T-helper 2 cell treated with Interferon-gamma antibody and Interleukin-4, amounts not matched to agents 5 μg/mL and 100 μg/mL, for 36 hours (primary cell): ENCODE measurements around the gene VGF.
"Not testable (repeated sequence)": the region's sequence is repeated elsewhere in the genome, so short reads cannot be mapped to it uniquely, and the experiment has no call there.

Experiments
- DNase-seq: peaks from one replicate; pipeline ENCODE4 v3.0.0; 2021; ENCODE audit warnings: low spot score
- H3K27ac Mint-ChIP-seq: one replicate; pipeline ENCODE4 v1.8.0; 2021; ENCODE audit warnings: mild to moderate bottlenecking, mixed read lengths
- H3K27me3 Mint-ChIP-seq: one replicate; pipeline ENCODE4 v1.8.0; 2021; ENCODE audit warnings: low read depth, mixed read lengths
- H3K36me3 Mint-ChIP-seq: one replicate; pipeline ENCODE4 v1.8.0; 2021; ENCODE audit warnings: low read depth, mixed read lengths
- H3K4me1 Mint-ChIP-seq: one replicate; pipeline ENCODE4 v1.8.0; 2021; ENCODE audit warnings: low read depth, mixed read lengths
- H3K4me3 Mint-ChIP-seq: one replicate; pipeline ENCODE4 v1.8.0; 2022; ENCODE audit warnings: mild to moderate bottlenecking, moderate library complexity, mixed read lengths
- H3K9me3 Mint-ChIP-seq: one replicate; pipeline ENCODE4 v1.8.0; 2021; ENCODE audit warnings: mixed read lengths

The VGF gene

GRCh38 chr7:101153969-101154692 is 11.2 kb downstream of the VGF start, which contains the start of gene AP1S1:
Gene AP1S1, plus strand, starts transcription at chr7:101154476. Its CDS starts 39 bp downstream, at chr7:101154515.
- Mint-ChIP-seq H3K4me1 (peaks cover 8% of the 10 kb centered on the region), H3K4me3 (peak within 1 kb of the TSS; percentile 85), H3K9me3 (no peaks in the 10 kb centered on the region), H3K27ac (peak within 1 kb of the TSS; percentile 67), H3K36me3 (peaks cover 5% of the 10 kb centered on the region), H3K27me3 (peaks cover 23% of the 10 kb centered on the region)
- DNase-seq = peak; percentile 91

GRCh38 chr7:101151908-101152651 is 13.3 kb downstream of the VGF start:
- no peak overlapping the region for H3K27ac Mint-ChIP-seq
- DNase-seq = no peak
- H3K4me1 Mint-ChIP-seq = peaks cover 9% of the 10 kb centered on the region
- peaks cover 2% of the 10 kb centered on the region for H3K36me3 Mint-ChIP-seq
- no peak overlapping the region for H3K4me3 Mint-ChIP-seq
- H3K27me3 Mint-ChIP-seq = peaks cover 27% of the 10 kb centered on the region
- H3K9me3 Mint-ChIP-seq = no peaks in the 10 kb centered on the region

- no peaks in the 10 kb centered on the region for H3K36me3 Mint-ChIP-seq
- peaks cover 39% of the 10 kb centered on the region for H3K4me1 Mint-ChIP-seq
- DNase-seq = no peak
- no peaks in the 10 kb centered on the region for H3K9me3 Mint-ChIP-seq
- no peak overlapping the region for H3K4me3 Mint-ChIP-seq
- peaks cover 28% of the 10 kb centered on the region for H3K27me3 Mint-ChIP-seq
- H3K27ac Mint-ChIP-seq = no peak overlapping the region
Measured at GRCh38 chr7:101140746-101141382, 24.5 kb downstream of the VGF start.

GRCh38 chr7:101140339-101140699 is 25.1 kb downstream of the VGF start:
- DNase-seq = no peak
- peaks cover 33% of the 10 kb centered on the region for H3K27me3 Mint-ChIP-seq

GRCh38 chr7:101138213-101138870 is 27.0 kb downstream of the VGF start:
- no peaks in the 10 kb centered on the region for H3K9me3 Mint-ChIP-seq
- peak overlapping the region; percentile 68 for H3K27ac Mint-ChIP-seq
- H3K36me3 Mint-ChIP-seq = no peaks in the 10 kb centered on the region
- H3K27me3 Mint-ChIP-seq = peaks cover 40% of the 10 kb centered on the region
- peak; percentile 82 for DNase-seq
- H3K4me3 Mint-ChIP-seq = peak overlapping the region; percentile 72
- peaks cover 35% of the 10 kb centered on the region for H3K4me1 Mint-ChIP-seq

More at GRCh38 chr7:101140339-101140699, 25.1 kb downstream of the VGF start:
- H3K4me3 Mint-ChIP-seq = no peak overlapping the region
- H3K36me3 Mint-ChIP-seq = no peaks in the 10 kb centered on the region
- no peak overlapping the region for H3K27ac Mint-ChIP-seq
- peaks cover 39% of the 10 kb centered on the region for H3K4me1 Mint-ChIP-seq
- H3K9me3 Mint-ChIP-seq = no peaks in the 10 kb centered on the region

GRCh38 chr7:101137651-101138212 is 27.6 kb downstream of the VGF start:
- no peak for DNase-seq
- H3K36me3 Mint-ChIP-seq = no peaks in the 10 kb centered on the region
- no peaks in the 10 kb centered on the region for H3K9me3 Mint-ChIP-seq
- peaks cover 42% of the 10 kb centered on the region for H3K27me3 Mint-ChIP-seq
- peak overlapping the region; percentile 68 for H3K27ac Mint-ChIP-seq
- H3K4me1 Mint-ChIP-seq = peaks cover 33% of the 10 kb centered on the region
- H3K4me3 Mint-ChIP-seq = peak overlapping the region; percentile 72

- no peaks in the 10 kb centered on the region for H3K9me3 Mint-ChIP-seq
- DNase-seq = no peak
- H3K27ac Mint-ChIP-seq = no peak overlapping the region
- H3K4me1 Mint-ChIP-seq = peaks cover 21% of the 10 kb centered on the region
- H3K36me3 Mint-ChIP-seq = no peaks in the 10 kb centered on the region
- H3K27me3 Mint-ChIP-seq = peaks cover 46% of the 10 kb centered on the region
- H3K4me3 Mint-ChIP-seq = no peak overlapping the region
Measured at GRCh38 chr7:101134399-101134980, 30.9 kb downstream of the VGF start.

- Mint-ChIP-seq H3K27ac (no peak overlapping the region), H3K4me1 (peaks cover 19% of the 10 kb centered on the region), H3K9me3 (no peaks in the 10 kb centered on the region), H3K36me3 (no peaks in the 10 kb centered on the region), H3K4me3 (no peak overlapping the region), H3K27me3 (peaks cover 50% of the 10 kb centered on the region)
- DNase-seq = no peak
Measured at GRCh38 chr7:101133621-101134398, 31.6 kb downstream of the VGF start.

GRCh38 chr7:101132626-101133600 is 32.5 kb downstream of the VGF start:
- H3K9me3 Mint-ChIP-seq, H3K4me3 Mint-ChIP-seq, H3K27ac Mint-ChIP-seq, DNase-seq, H3K36me3 Mint-ChIP-seq: not testable (repeated sequence)
- H3K4me1 Mint-ChIP-seq = peaks cover 17% of the 10 kb centered on the region
- peaks cover 55% of the 10 kb centered on the region for H3K27me3 Mint-ChIP-seq

GRCh38 chr7:101129603-101130117 is 35.7 kb downstream of the VGF start:
- Mint-ChIP-seq H3K9me3 (no peaks in the 10 kb centered on the region), H3K4me3 (no peak overlapping the region), H3K4me1 (peaks cover 33% of the 10 kb centered on the region), H3K36me3 (no peaks in the 10 kb centered on the region), H3K27ac (no peak overlapping the region), H3K27me3 (peaks cover 37% of the 10 kb centered on the region)
- no peak for DNase-seq

- Mint-ChIP-seq H3K9me3 (no peaks in the 10 kb centered on the region), H3K4me1 (peaks cover 38% of the 10 kb centered on the region), H3K27ac (no peak overlapping the region), H3K27me3 (peaks cover 29% of the 10 kb centered on the region), H3K4me3 (no peak overlapping the region), H3K36me3 (no peaks in the 10 kb centered on the region)
- DNase-seq = no peak
Measured at GRCh38 chr7:101128040-101128834, 37.1 kb downstream of the VGF start.
